ENCODE measurements around the gene RNF220.

GRCh38 chr1:44497422-44498170 lies 92.5 kb downstream of the RNF220 start:
- TF ChIP-seq EZH2 (IDR thresholded peaks at IDR 0.05; ENCODE audit: low read length): no peak
- no peak for TF ChIP-seq CTCF (optimal IDR thresholded peaks at IDR 0.05 in 1 of 3, IDR thresholded peaks at IDR 0.05 in 1 of 3, conservative IDR thresholded peaks at IDR 0.05 in 1 of 3; ENCODE audit: extremely low read depth in 1 of 3, insufficient read depth in 2 of 3, low read length in 3 of 3)
